H9 (cell line): ENCODE data around the gene LRP8. TPM values are rescaled to one million over a fixed set of nuclear protein-coding genes. Genes with fewer than 3 reads are reported as not detected.

Source experiments
- DNase-seq: peaks from one replicate; pipeline ENCODE4 v3.0.0-alpha.2; 2017
- H2AFZ ChIP-seq: one replicate; pipeline ENCODE4 v1.6.1; 2013; ENCODE audit warnings: mild to moderate bottlenecking, low read length, control low read depth, moderate library complexity
- H2AK5ac ChIP-seq: 2 replicates; pipeline ENCODE4 v1.6.1; 2013; ENCODE audit warnings: low read length, control low read depth, mixed read lengths; ENCODE audit not compliant: insufficient read length
- H2BK120ac ChIP-seq: one replicate; pipeline ENCODE4 v1.6.1; 2013; ENCODE audit warnings: low read depth, mild to moderate bottlenecking, low read length, control low read depth, inconsistent platforms; ENCODE audit not compliant: poor library complexity, severe bottlenecking
- H2BK12ac ChIP-seq: 2 replicates; pipeline ENCODE4 v1.6.1; 2013; ENCODE audit warnings: low read length, control low read depth, mixed read lengths, low read depth; ENCODE audit not compliant: insufficient read length
- H2BK15ac ChIP-seq: 2 replicates; pipeline ENCODE4 v1.6.1; 2013; ENCODE audit warnings: low read depth, low read length, control low read depth
- H2BK20ac ChIP-seq: one replicate; pipeline ENCODE4 v1.6.1; 2013; ENCODE audit warnings: low read depth, mild to moderate bottlenecking, low read length, control low read depth, inconsistent platforms; ENCODE audit not compliant: poor library complexity, severe bottlenecking
- H2BK5ac ChIP-seq: 2 replicates; pipeline ENCODE4 v1.6.1; 2013; ENCODE audit warnings: low read length, control low read depth, mixed read lengths; ENCODE audit not compliant: insufficient read length
- H3K14ac ChIP-seq: 2 replicates; pipeline ENCODE4 v1.6.1; 2013; ENCODE audit warnings: low read length, control low read depth; ENCODE audit not compliant: insufficient read depth
- H3K18ac ChIP-seq: 2 replicates; pipeline ENCODE4 v1.6.1; 2013; ENCODE audit warnings: low read depth, mild to moderate bottlenecking, mixed read lengths, low read length, control low read depth; ENCODE audit not compliant: insufficient read length
- H3K23ac ChIP-seq: 2 replicates; pipeline ENCODE4 v1.6.1; 2013; ENCODE audit warnings: low read length, control low read depth, mixed read lengths, low read depth; ENCODE audit not compliant: insufficient read length
- H3K23me2 ChIP-seq: 2 replicates; pipeline ENCODE4 v1.6.1; 2013; ENCODE audit warnings: low read depth, mild to moderate bottlenecking, mixed read lengths, low read length, control low read depth; ENCODE audit not compliant: insufficient read length, poor library complexity, severe bottlenecking
- H3K27ac ChIP-seq: 2 replicates; pipeline ENCODE4 v1.5.1; 2013; ENCODE audit warnings: low read length, control low read depth, mixed read lengths, low read depth; ENCODE audit not compliant: insufficient read length
- H3K27me3 ChIP-seq: 2 replicates; pipeline ENCODE4 v1.6.1; 2013; ENCODE audit warnings: low read length, control low read depth, inconsistent platforms; ENCODE audit not compliant: insufficient read depth
- H3K4ac ChIP-seq: 2 replicates; pipeline ENCODE4 v1.6.1; 2013; ENCODE audit warnings: low read depth, mild to moderate bottlenecking, control low read depth, inconsistent platforms, low read length, moderate library complexity
- H3K4me1 ChIP-seq: 2 replicates; pipeline ENCODE4 v1.6.1; 2013; ENCODE audit warnings: low read length, control low read depth, inconsistent platforms; ENCODE audit not compliant: insufficient read depth
- H3K4me2 ChIP-seq: 2 replicates; pipeline ENCODE4 v1.6.1; 2013; ENCODE audit warnings: low read length, control low read depth, mixed read lengths; ENCODE audit not compliant: insufficient read length, insufficient read depth
- H3K56ac ChIP-seq: 2 replicates; pipeline ENCODE4 v1.6.1; 2013; ENCODE audit warnings: low read depth, mild to moderate bottlenecking, mixed read lengths, low read length, control low read depth; ENCODE audit not compliant: insufficient read length
- H3K79me1 ChIP-seq: 2 replicates; pipeline ENCODE4 v1.6.1; 2013; ENCODE audit warnings: low read depth, mild to moderate bottlenecking, moderate library complexity, low read length, control low read depth, inconsistent platforms; ENCODE audit not compliant: insufficient read depth, poor library complexity, severe bottlenecking
- H3K79me2 ChIP-seq: 2 replicates; pipeline ENCODE4 v1.6.1; 2013; ENCODE audit warnings: low read length, control low read depth, inconsistent platforms; ENCODE audit not compliant: insufficient read depth
- H3K9ac ChIP-seq: 2 replicates; pipeline ENCODE4 v1.6.1; 2013; ENCODE audit warnings: low read length, control low read depth, mixed read lengths; ENCODE audit not compliant: insufficient read length; ENCODE audit errors: extremely low read depth
- H3K9me3 ChIP-seq: one replicate; pipeline ENCODE4 v1.6.1; 2013; ENCODE audit warnings: low read depth, low read length, inconsistent platforms; ENCODE audit not compliant: control insufficient read depth
- H3T11ph ChIP-seq: one replicate; pipeline ENCODE4 v1.6.1; 2013; ENCODE audit warnings: mild to moderate bottlenecking, low read length, control low read depth, inconsistent platforms
- H4K20me1 ChIP-seq: one replicate; pipeline ENCODE4 v1.6.1; 2013; ENCODE audit not compliant: control insufficient read depth, insufficient read length, insufficient read depth
- H4K5ac ChIP-seq: 2 replicates; pipeline ENCODE4 v1.6.1; 2013; ENCODE audit warnings: low read depth, mild to moderate bottlenecking, mixed read lengths, low read length, control low read depth; ENCODE audit not compliant: insufficient read length
- H4K8ac ChIP-seq: replicated peaks from 2 replicates; pipeline ENCODE4 v1.6.1; 2013; ENCODE audit warnings: low read length, control low read depth, mixed read lengths, low read depth; ENCODE audit not compliant: insufficient read length
- H4K91ac ChIP-seq: 2 replicates; pipeline ENCODE4 v1.6.1; 2013; ENCODE audit warnings: low read depth, mild to moderate bottlenecking, moderate library complexity, mixed read lengths, low read length, control low read depth; ENCODE audit not compliant: insufficient read length
- H3K27ac Mint-ChIP-seq, 3 experiments: 2 replicates in 2 of 3; 3 replicates in 1 of 3; pipeline ENCODE4 v1.8.0; 2020 to 2021; ENCODE audit warnings: mixed read lengths in 3 of 3, mild to moderate bottlenecking in 1 of 3, moderate library complexity in 1 of 3
- H3K27me3 Mint-ChIP-seq: 2 replicates; pipeline ENCODE4 v1.8.0; 2021; ENCODE audit warnings: low read depth, mild to moderate bottlenecking, moderate library complexity, mixed read lengths
- H3K36me3 Mint-ChIP-seq, 3 experiments: 2 replicates in 2 of 3; 3 replicates in 1 of 3; pipeline ENCODE4 v1.8.0; 2020 to 2021; ENCODE audit warnings: low read depth in 3 of 3, mixed read lengths in 3 of 3; ENCODE audit not compliant: insufficient read depth in 1 of 3
- H3K4me1 Mint-ChIP-seq, 2 experiments: 2 replicates each; pipeline ENCODE4 v1.8.0; 2020; ENCODE audit warnings: mixed read lengths in 2 of 2
- H3K4me3 Mint-ChIP-seq, 2 experiments: 2 replicates in 1 of 2; 3 replicates in 1 of 2; pipeline ENCODE4 v1.8.0; 2020 to 2021; ENCODE audit warnings: mild to moderate bottlenecking in 2 of 2, mixed read lengths in 2 of 2, moderate library complexity in 1 of 2
- H3K9me3 Mint-ChIP-seq, 2 experiments: 2 replicates in 1 of 2; 3 replicates in 1 of 2; pipeline ENCODE4 v1.8.0; 2020; ENCODE audit warnings: mild to moderate bottlenecking in 2 of 2, mixed read lengths in 2 of 2, moderate library complexity in 1 of 2
- CTCF ChIP-seq: fragments of 200-600 bp; sonication (generic); conservative IDR thresholded peaks from 3 replicates; pipeline ENCODE4 v1.8.0; 2021; ENCODE audit warnings: antibody characterized with exemption, mild to moderate bottlenecking
- total RNA-seq: library from RNA; stranded (reverse); gene quantifications from 2 replicates; pipeline ENCODE4 v1.2.1, GENCODE V29; 2021

Gene LRP8
- total RNA-seq, 1 experiment from 2014 or later: 78.6 TPM

GRCh38 chr1:53354119-53354518, 26.2 kb upstream of the LRP8 start:
- H3T11ph ChIP-seq: no peak overlapping the region
- H4K5ac ChIP-seq: no peak overlapping the region
- no peak overlapping the region for H3K14ac ChIP-seq
- H4K91ac ChIP-seq: no peak overlapping the region
- H2BK12ac ChIP-seq: no peak overlapping the region
- DNase-seq: no peak
- no peak overlapping the region for H3K4me3 Mint-ChIP-seq
- no peaks in the 10 kb centered on the region for H3K23me2 ChIP-seq
- no peak overlapping the region for H3K4ac ChIP-seq
- H2AK5ac ChIP-seq: no peak overlapping the region
- peaks cover 19 to 24% of the 10 kb centered on the region in 2 experiments for H3K4me1 Mint-ChIP-seq
- H2BK15ac ChIP-seq: no peak overlapping the region
- H3K23ac ChIP-seq: no peak overlapping the region
- no peaks in the 10 kb centered on the region for H3K27me3 ChIP-seq
- H3K9ac ChIP-seq: no peak overlapping the region
- no peak overlapping the region for H3K27ac ChIP-seq
- H3K4me2 ChIP-seq: no peak overlapping the region
- no peak for TF ChIP-seq CTCF
- H3K27me3 Mint-ChIP-seq: peaks cover 13% of the 10 kb centered on the region
- peaks cover 0 to 3% (median 1%) of the 10 kb centered on the region in 3 experiments; a peak in 1 of 7 replicates for H3K36me3 Mint-ChIP-seq
- no peak overlapping the region for H2BK20ac ChIP-seq
- H2AFZ ChIP-seq: no peak overlapping the region
- no peak overlapping the region for H4K8ac ChIP-seq
- peaks cover 0 to 6% of the 10 kb centered on the region in 2 experiments; a peak in 2 of 5 replicates for H3K9me3 Mint-ChIP-seq
- H4K20me1 ChIP-seq: no peaks in the 10 kb centered on the region
- no peak overlapping the region for H3K56ac ChIP-seq
- H3K79me2 ChIP-seq: no peaks in the 10 kb centered on the region
- no peaks in the 10 kb centered on the region for H3K79me1 ChIP-seq
- H2BK5ac ChIP-seq: no peak overlapping the region
- H3K18ac ChIP-seq: no peak overlapping the region
- no peak overlapping the region for H2BK120ac ChIP-seq
- H3K9me3 ChIP-seq: no peaks in the 10 kb centered on the region
- no peak overlapping the region for H3K27ac Mint-ChIP-seq
- H3K4me1 ChIP-seq: no peaks in the 10 kb centered on the region
